H1 (cell line): ENCODE data around the gene PAX7. TPM values are rescaled to one million over a fixed set of nuclear protein-coding genes. Genes with fewer than 3 reads are reported as not detected.
A peak's percentile ranks its signal among the peaks of the same experiment; 100 is the strongest.

Experiments used
- CHD7 ChIP-seq: fragments of 300-600 bp; sonication (generic); IDR thresholded peaks from 2 replicates; pipeline ENCODE4 v1.7.1; 2012; ENCODE audit warnings: low read length, moderate library complexity, mild to moderate bottlenecking, inconsistent platforms; ENCODE audit not compliant: insufficient replicate concordance
- polyA plus RNA-seq, 7 experiments: library from polyadenylated mRNA; depleted of rRNA in 3 of 7; stranded (reverse) in 5 of 7; unstranded in 2 of 7; fragments of >200 nt in 5 of 7; fragments of 200-250 nt in 2 of 7; gene quantifications; 1 replicate in 5 of 7; 2 replicates in 1 of 7; 4 replicates in 1 of 7; pipeline versions ENCODE4 v1.2.1 to v1.2.3, GENCODE V29; 2011 to 2013; ENCODE audit warnings: missing spikeins in 2 of 7, mixed read lengths in 2 of 7
- total RNA-seq: library from RNA; stranded (reverse); fragmentation: NEBNext Ultra II Directional; extraction: Animal tissue kit (Norgen Biotek cat#: 25700); gene quantifications from 2 replicates; pipeline ENCODE4 v1.2.1, GENCODE V29; 2021

PAX7 gene
- total and polyA plus RNA-seq, 2 of the 8 experiments (the other 6 are each of a cell fraction or from before 2014, with no cell fraction given): not detected

GRCh38 chr1:18666317-18666920 is 35.8 kb downstream of the PAX7 start (continued):
- TF ChIP-seq CHD7: peak; percentile 98
- TF ChIP-seq, all 59 proteins: peak for 1
